ENCODE measurements around the gene GSN.

DNA sequence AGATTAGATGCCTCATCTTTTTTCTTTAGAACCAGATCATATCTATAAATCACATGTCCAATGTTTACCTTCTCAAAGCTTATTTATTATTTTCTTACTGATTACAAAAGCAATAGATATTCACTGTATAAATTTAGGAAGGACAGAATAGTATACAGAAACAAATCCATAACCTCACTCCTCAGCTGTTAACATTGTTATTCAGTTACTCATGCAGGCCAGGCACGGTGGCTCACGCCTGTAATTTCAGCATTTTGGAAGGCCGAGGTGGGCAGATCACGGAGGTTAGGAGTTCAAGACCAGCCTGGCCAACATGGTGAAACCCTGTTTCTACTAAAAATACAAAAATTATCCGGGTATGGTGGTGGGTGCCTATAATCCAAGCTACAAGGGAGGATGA lies 86.8 kb downstream of the GSN start:
- TF ChIP-seq, protein P1, sequence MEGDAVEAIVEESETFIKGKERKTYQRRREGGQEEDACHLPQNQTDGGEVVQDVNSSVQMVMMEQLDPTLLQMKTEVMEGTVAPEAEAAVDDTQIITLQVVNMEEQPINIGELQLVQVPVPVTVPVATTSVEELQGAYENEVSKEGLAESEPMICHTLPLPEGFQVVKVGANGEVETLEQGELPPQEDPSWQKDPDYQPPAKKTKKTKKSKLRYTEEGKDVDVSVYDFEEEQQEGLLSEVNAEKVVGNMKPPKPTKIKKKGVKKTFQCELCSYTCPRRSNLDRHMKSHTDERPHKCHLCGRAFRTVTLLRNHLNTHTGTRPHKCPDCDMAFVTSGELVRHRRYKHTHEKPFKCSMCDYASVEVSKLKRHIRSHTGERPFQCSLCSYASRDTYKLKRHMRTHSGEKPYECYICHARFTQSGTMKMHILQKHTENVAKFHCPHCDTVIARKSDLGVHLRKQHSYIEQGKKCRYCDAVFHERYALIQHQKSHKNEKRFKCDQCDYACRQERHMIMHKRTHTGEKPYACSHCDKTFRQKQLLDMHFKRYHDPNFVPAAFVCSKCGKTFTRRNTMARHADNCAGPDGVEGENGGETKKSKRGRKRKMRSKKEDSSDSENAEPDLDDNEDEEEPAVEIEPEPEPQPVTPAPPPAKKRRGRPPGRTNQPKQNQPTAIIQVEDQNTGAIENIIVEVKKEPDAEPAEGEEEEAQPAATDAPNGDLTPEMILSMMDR (IDR thresholded peaks at IDR 0.05): no peak
- TF ChIP-seq POLR2A (IDR thresholded peaks at IDR 0.05): no peak
- TF ChIP-seq POLR2AphosphoS5 (IDR thresholded peaks at IDR 0.05): no peak

Data from breast epithelium (tissue), 3 donors.